Epithelial cell of esophagus (primary cell): ENCODE results near the gene AFAP1.

ENCODE experiments used
- DNase-seq: peaks from one replicate; pipeline ENCODE4 v3.0.0; 2010; ENCODE audit warnings: low read depth
- H3K4me3 ChIP-seq: 2 replicates; pipeline ENCODE4 v1.5.1; 2011; ENCODE audit warnings: mild to moderate bottlenecking, low read length, control low read depth
- TF ChIP-seq, protein P1 (sequence below): IDR thresholded peaks from 2 replicates; pipeline ENCODE4 v1.5.1; 2011; ENCODE audit warnings: low read depth, mild to moderate bottlenecking, low read length, control low read depth, inconsistent platforms; ENCODE audit not compliant: insufficient read depth; ENCODE audit errors: missing control alignments

AFAP1 gene, protein sequence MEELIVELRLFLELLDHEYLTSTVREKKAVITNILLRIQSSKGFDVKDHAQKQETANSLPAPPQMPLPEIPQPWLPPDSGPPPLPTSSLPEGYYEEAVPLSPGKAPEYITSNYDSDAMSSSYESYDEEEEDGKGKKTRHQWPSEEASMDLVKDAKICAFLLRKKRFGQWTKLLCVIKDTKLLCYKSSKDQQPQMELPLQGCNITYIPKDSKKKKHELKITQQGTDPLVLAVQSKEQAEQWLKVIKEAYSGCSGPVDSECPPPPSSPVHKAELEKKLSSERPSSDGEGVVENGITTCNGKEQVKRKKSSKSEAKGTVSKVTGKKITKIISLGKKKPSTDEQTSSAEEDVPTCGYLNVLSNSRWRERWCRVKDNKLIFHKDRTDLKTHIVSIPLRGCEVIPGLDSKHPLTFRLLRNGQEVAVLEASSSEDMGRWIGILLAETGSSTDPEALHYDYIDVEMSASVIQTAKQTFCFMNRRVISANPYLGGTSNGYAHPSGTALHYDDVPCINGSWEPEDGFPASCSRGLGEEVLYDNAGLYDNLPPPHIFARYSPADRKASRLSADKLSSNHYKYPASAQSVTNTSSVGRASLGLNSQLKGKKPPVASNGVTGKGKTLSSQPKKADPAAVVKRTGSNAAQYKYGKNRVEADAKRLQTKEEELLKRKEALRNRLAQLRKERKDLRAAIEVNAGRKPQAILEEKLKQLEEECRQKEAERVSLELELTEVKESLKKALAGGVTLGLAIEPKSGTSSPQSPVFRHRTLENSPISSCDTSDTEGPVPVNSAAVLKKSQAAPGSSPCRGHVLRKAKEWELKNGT

GRCh38 chr4:7939377-7940108, at the start of gene AFAP1:
Gene AFAP1 (minus strand): TSS chr4:7939861. CDS start chr4:7872078, 67,783 bp downstream.
- peak; percentile 91 for DNase-seq

GRCh38 chr4:7988437-7988836, 48.8 kb upstream of the AFAP1 start:
- TF ChIP-seq, protein P1, sequence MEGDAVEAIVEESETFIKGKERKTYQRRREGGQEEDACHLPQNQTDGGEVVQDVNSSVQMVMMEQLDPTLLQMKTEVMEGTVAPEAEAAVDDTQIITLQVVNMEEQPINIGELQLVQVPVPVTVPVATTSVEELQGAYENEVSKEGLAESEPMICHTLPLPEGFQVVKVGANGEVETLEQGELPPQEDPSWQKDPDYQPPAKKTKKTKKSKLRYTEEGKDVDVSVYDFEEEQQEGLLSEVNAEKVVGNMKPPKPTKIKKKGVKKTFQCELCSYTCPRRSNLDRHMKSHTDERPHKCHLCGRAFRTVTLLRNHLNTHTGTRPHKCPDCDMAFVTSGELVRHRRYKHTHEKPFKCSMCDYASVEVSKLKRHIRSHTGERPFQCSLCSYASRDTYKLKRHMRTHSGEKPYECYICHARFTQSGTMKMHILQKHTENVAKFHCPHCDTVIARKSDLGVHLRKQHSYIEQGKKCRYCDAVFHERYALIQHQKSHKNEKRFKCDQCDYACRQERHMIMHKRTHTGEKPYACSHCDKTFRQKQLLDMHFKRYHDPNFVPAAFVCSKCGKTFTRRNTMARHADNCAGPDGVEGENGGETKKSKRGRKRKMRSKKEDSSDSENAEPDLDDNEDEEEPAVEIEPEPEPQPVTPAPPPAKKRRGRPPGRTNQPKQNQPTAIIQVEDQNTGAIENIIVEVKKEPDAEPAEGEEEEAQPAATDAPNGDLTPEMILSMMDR, result no peak
- H3K4me3 ChIP-seq, result no peak overlapping the region
- peak; percentile 69 for DNase-seq

More at GRCh38 chr4:7939377-7940108, at the start of gene AFAP1:
- TF ChIP-seq, protein P1, result no peak
- H3K4me3 ChIP-seq, result peak within 1 kb of the TSS; percentile 69

GRCh38 chr4:7987148-7987989, 47.7 kb upstream of the AFAP1 start:
- TF ChIP-seq, protein P1, result peak; percentile 91
- H3K4me3 ChIP-seq, result no peak overlapping the region
- DNase-seq, result peak; percentile 78

DNA sequence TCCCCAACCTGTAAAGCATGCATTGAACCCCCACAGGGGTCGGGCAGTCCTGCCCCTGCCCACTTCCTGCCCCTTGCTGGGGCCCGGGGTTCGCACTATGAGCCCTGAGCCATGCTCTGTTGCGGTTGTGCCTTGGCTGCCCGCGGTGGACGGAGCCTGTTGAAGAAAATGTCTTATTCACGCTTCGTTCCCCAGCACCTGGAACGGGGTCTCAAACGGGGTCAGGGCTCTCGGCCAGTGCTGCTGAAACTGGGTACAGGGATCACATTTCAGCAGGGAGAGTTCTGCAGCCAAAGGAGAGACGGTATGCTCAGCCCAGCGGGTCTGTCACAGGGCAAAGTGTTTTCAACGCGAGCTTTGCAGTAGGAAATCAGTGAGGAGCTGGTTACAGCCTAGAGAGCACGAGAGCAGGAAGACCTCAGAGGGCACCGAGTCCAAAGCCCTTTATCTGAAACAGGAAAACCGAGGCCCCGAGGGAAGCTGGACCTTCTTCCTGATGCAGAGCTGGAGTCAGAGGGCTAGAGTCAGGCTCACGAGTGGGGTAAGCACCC, 46.3 kb upstream of the AFAP1 start:
- TF ChIP-seq, protein P1, result no peak
- no peak overlapping the region for H3K4me3 ChIP-seq
- no peak for DNase-seq

DNA sequence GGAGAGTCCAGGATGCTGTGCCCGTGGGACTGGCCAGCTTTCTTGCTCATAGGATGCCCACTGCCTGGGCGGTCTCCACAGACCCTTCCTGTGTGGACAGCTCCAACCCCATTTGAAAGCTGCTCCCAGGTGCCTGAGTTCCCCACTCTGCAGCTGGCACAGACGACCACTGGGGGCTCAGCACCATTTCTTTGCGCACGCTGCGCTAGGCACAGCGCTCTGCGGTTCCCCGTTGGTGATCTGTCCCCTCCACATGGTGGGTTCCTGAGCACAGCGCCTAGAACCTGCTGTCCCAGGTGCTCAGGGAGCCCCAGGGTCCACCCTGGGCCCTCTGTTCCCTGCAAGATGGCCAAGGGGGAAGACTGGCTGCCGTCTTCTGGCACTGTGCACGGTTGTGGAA, 45.4 kb upstream of the AFAP1 start:
- no peak overlapping the region for H3K4me3 ChIP-seq
- DNase-seq, result no peak
- TF ChIP-seq, protein P1, result no peak
